Left renal cortex interstitium (tissue), 4 donors: ENCODE measurements around the gene TMEM205. TPM values are rescaled to one million over a fixed set of nuclear protein-coding genes. Genes with fewer than 3 reads are reported as not detected.
"Not testable (repeated sequence)": the region's sequence is repeated elsewhere in the genome, so short reads cannot be mapped to it uniquely, and the experiment has no call there.

Experiments
- DNase-seq, 4 donors: peaks; one replicate each; pipeline ENCODE4 v3.0.0-alpha.2; 2013; ENCODE audit warnings: low read depth in 4 of 4, low spot score in 2 of 4, missing footprints in 1 of 4
- polyA plus RNA-seq, 4 donors: library from polyadenylated mRNA; unstranded; fragments of 120-200 nt; gene quantifications; one replicate each; pipeline ENCODE4 v1.2.1, GENCODE V29; 2013; ENCODE audit not compliant: insufficient read length in 4 of 4

Gene TMEM205
- polyA plus RNA-seq: 100 to 1,000 TPM; 135 to 151 (median 142) TPM

- DNase-seq: peak; percentile 94 to 99 (median 98)
Measured at GRCh38 chr19:11346104-11346940, at the start of gene TMEM205, which contains the start of gene CCDC159. TSS of gene TMEM205 (minus strand) at chr19:11346268. CDS start at chr19:11345619, 649 bp downstream. TSS of gene CCDC159 (plus strand) at chr19:11346519. CDS start at chr19:11346607, 88 bp downstream.

- no peak for DNase-seq
Measured at GRCh38 chr19:11390933-11391680, 45.0 kb upstream of the TMEM205 start.

- no peak for DNase-seq
Measured at GRCh38 chr19:11390359-11390758, 44.3 kb upstream of the TMEM205 start.

GRCh38 chr19:11387162-11388034 lies 41.3 kb upstream of the TMEM205 start:
- no peak for DNase-seq

- no peak for DNase-seq
Measured at GRCh38 chr19:11384778-11385129, 38.7 kb upstream of the TMEM205 start.

- DNase-seq: no peak
Measured at GRCh38 chr19:11383706-11384048, 37.6 kb upstream of the TMEM205 start.

GRCh38 chr19:11382898-11383705 lies 37.0 kb upstream of the TMEM205 start:
- no peak for DNase-seq

- peak; percentile 87 to 95 (median 92) for DNase-seq
Measured at GRCh38 chr19:11380653-11381537, 34.8 kb upstream of the TMEM205 start.

GRCh38 chr19:11379857-11380350 lies 33.8 kb upstream of the TMEM205 start:
- DNase-seq: no peak

GRCh38 chr19:11379269-11379845 lies 33.3 kb upstream of the TMEM205 start:
- not testable (repeated sequence) for DNase-seq

- DNase-seq: no peak
Measured at GRCh38 chr19:11378319-11379189, 32.5 kb upstream of the TMEM205 start.

GRCh38 chr19:11377756-11378155 lies 31.7 kb upstream of the TMEM205 start:
- DNase-seq: no peak

GRCh38 chr19:11377237-11377636 lies 31.2 kb upstream of the TMEM205 start:
- DNase-seq: no peak

- DNase-seq: no peak
Measured at GRCh38 chr19:11375143-11375948, 29.3 kb upstream of the TMEM205 start.

GRCh38 chr19:11374433-11375142 lies 28.5 kb upstream of the TMEM205 start, which contains the start of gene SWSAP1:
TSS of gene SWSAP1 (plus strand) at chr19:11374666. CDS start at chr19:11374681, 15 bp downstream.
- DNase-seq: peak; percentile 98 to 99 (median 99)
